Chondrocyte (in vitro differentiated cells): ENCODE results near the gene PDSS1. TPM values are rescaled to one million over a fixed set of nuclear protein-coding genes. Genes with fewer than 3 reads are reported as not detected.

Experiments used
- DNase-seq: peaks from one replicate; pipeline ENCODE4 v3.0.0; 2021; ENCODE audit warnings: mixed read lengths, low spot score
- H3K27ac Mint-ChIP-seq: one replicate; pipeline ENCODE4 v1.8.0; 2021; ENCODE audit warnings: mild to moderate bottlenecking, moderate library complexity, mixed read lengths; ENCODE audit not compliant: unreplicated experiment
- H3K27me3 Mint-ChIP-seq: 2 replicates; pipeline ENCODE4 v1.8.0; 2021; ENCODE audit warnings: low read depth, mixed read lengths
- H3K36me3 Mint-ChIP-seq: 2 replicates; pipeline ENCODE4 v1.8.0; 2021; ENCODE audit warnings: low read depth, mixed read lengths
- H3K4me1 Mint-ChIP-seq: 2 replicates; pipeline ENCODE4 v1.8.0; 2021; ENCODE audit warnings: low read depth, mild to moderate bottlenecking, mixed read lengths
- H3K4me3 Mint-ChIP-seq: one replicate; pipeline ENCODE4 v1.8.0; 2021; ENCODE audit warnings: mild to moderate bottlenecking, moderate library complexity, mixed read lengths; ENCODE audit not compliant: unreplicated experiment
- H3K9me3 Mint-ChIP-seq: 2 replicates; pipeline ENCODE4 v1.8.0; 2021; ENCODE audit warnings: low read depth, mixed read lengths
- total RNA-seq: library from RNA; stranded (reverse); gene quantifications from 3 replicates; pipeline ENCODE4 v1.2.1, GENCODE V29; 2021
- TF ChIP-seq, protein P1 (sequence below): fragments of 200-600 bp; sonication (generic); IDR thresholded peaks from 2 replicates; pipeline ENCODE4 v1.5.0; 2021; ENCODE audit warnings: antibody characterized with exemption, mild to moderate bottlenecking, moderate library complexity

The PDSS1 gene
- total RNA-seq, 1 donor from 2014 or later = 2.9 TPM

DNA sequence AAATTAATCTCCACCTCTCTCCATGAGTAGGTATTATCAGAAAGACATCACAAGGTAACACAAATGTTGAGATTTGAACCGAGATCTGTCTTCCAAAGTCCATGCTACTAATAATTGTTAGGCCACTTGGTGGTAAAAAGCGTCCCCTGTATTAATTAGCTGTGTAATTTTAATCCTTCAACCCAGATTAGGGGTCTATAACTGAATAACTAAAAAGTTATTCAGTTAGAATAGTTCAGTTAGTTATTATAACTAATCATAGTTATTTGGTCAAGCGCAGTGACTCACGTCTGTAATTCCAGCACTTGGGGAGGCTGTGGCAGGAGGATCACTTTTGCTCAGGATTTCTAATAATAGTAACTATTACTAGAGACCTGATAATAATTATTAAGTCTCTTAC is 5.6 kb downstream of the PDSS1 start:
- DNase-seq = no peak
- TF ChIP-seq, protein P1, sequence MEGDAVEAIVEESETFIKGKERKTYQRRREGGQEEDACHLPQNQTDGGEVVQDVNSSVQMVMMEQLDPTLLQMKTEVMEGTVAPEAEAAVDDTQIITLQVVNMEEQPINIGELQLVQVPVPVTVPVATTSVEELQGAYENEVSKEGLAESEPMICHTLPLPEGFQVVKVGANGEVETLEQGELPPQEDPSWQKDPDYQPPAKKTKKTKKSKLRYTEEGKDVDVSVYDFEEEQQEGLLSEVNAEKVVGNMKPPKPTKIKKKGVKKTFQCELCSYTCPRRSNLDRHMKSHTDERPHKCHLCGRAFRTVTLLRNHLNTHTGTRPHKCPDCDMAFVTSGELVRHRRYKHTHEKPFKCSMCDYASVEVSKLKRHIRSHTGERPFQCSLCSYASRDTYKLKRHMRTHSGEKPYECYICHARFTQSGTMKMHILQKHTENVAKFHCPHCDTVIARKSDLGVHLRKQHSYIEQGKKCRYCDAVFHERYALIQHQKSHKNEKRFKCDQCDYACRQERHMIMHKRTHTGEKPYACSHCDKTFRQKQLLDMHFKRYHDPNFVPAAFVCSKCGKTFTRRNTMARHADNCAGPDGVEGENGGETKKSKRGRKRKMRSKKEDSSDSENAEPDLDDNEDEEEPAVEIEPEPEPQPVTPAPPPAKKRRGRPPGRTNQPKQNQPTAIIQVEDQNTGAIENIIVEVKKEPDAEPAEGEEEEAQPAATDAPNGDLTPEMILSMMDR = no peak
- Mint-ChIP-seq H3K27ac (no peak overlapping the region), H3K36me3 (peaks cover 18% of the 10 kb centered on the region), H3K4me1 (peaks cover 13% of the 10 kb centered on the region), H3K9me3 (no peaks in the 10 kb centered on the region), H3K27me3 (no peaks in the 10 kb centered on the region), H3K4me3 (no peak overlapping the region)

DNA sequence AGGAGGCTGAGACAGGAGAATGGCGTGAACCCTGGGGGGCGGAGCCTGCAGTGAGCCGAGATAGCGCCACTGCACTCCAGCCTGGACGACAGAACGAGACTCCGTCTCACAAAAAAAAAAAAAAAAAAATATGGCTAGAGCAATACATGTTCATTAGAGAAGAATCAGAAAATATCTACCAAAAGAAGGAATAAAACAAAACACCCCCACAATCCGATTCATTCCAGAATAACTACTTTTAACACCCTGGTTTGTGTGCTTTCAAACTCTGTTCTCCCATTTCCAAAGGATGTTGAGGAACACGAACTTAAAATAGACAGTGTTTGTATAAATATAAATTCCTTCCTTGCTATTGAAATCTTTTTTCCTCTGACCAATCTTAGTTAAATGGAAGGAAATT is 6.5 kb downstream of the PDSS1 start:
- Mint-ChIP-seq H3K9me3 (no peaks in the 10 kb centered on the region), H3K36me3 (peaks cover 21% of the 10 kb centered on the region), H3K4me3 (no peak overlapping the region), H3K4me1 (peaks cover 5% of the 10 kb centered on the region), H3K27ac (no peak overlapping the region), H3K27me3 (no peaks in the 10 kb centered on the region)
- no peak for DNase-seq
- TF ChIP-seq, protein P1 = no peak

DNA sequence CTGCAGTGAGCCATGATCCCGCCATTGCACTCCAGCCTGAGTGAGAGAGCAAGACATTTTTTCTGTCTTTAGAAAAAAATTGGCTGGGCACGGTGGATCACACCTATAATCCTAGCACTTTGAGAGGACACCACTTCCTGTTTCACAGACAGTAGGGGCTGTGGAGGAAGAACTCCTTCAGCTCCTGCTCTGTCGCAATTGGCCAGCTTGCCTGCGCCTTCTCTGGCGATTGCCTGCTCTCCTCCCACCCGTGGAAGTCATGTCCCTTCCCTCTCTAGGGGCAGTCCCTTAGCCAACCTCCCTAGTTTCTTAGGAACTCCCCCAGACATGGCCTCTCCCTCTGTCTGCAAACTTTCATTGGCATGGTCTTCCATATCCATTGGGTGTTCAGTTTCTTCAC is 8.7 kb downstream of the PDSS1 start:
- H3K27me3 Mint-ChIP-seq = no peaks in the 10 kb centered on the region

DNA sequence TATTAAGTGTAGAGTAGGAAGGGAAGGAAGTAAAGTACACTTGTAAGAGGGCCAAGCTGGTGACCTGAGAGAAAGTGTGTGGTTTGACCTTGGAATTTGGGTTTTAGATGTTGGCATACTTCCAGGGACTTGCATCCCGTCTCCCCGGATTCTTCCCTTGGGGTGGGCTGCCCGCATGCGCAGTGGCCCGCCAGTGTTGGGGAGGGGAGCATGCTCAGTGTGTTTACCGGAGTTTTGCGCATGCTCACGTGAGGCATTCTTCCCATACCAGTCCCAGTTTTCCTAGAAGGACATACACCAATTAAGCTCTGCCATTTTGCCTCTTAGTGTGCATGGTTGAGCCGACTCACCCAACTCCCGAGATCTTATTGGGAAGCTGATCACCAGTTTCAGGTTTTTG is 9.4 kb downstream of the PDSS1 start:
- Mint-ChIP-seq H3K4me1 (peaks cover 2% of the 10 kb centered on the region), H3K9me3 (no peaks in the 10 kb centered on the region), H3K27ac (no peak overlapping the region), H3K36me3 (peaks cover 21% of the 10 kb centered on the region), H3K4me3 (no peak overlapping the region), H3K27me3 (no peaks in the 10 kb centered on the region)
- TF ChIP-seq, protein P1 = no peak
- no peak for DNase-seq

More for the DNA sequence above, 8.7 kb downstream of the PDSS1 start:
- Mint-ChIP-seq H3K27ac (no peak overlapping the region), H3K4me3 (no peak overlapping the region), H3K36me3 (peaks cover 21% of the 10 kb centered on the region), H3K4me1 (peaks cover 2% of the 10 kb centered on the region), H3K9me3 (no peaks in the 10 kb centered on the region)
- DNase-seq = no peak
- TF ChIP-seq, protein P1 = no peak

DNA sequence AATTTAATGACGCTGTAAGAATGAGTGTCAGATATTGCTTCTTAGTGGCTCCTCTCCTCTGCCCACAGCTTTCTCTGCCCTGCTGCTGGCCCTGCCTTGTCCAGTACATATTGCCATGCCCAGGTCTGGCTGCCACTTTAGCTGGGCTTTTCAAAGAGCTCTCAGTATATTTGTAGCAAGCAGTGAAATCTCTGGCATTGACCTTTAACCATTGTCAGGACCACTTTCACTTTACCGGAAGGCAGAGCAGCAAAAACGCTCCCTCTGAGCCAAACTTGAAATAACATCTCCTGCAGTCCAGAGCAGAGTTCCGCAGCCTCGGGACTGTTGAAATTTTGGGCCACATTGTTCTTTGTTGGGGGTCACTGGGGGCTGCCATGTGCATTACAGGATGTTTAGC is 13.8 kb downstream of the PDSS1 start:
- DNase-seq = no peak
- Mint-ChIP-seq H3K36me3 (peaks cover 20% of the 10 kb centered on the region), H3K4me1 (no peaks in the 10 kb centered on the region), H3K9me3 (no peaks in the 10 kb centered on the region), H3K4me3 (no peak overlapping the region), H3K27me3 (no peaks in the 10 kb centered on the region), H3K27ac (no peak overlapping the region)
- TF ChIP-seq, protein P1 = no peak
